Astrocyte (in vitro differentiated cells and primary cell): ENCODE results near the gene ZNF516.

Experiments
- CTCF ChIP-seq: IDR thresholded peaks from 2 replicates; pipeline ENCODE4 v1.5.1; 2011; ENCODE audit warnings: low read depth, mild to moderate bottlenecking, inconsistent platforms, low read length, moderate library complexity; ENCODE audit not compliant: insufficient read depth
- EZH2 ChIP-seq: IDR thresholded peaks from 2 replicates; pipeline ENCODE4 v1.6.1; 2012; ENCODE audit warnings: mild to moderate bottlenecking, low read length, inconsistent platforms; ENCODE audit not compliant: insufficient read depth

GRCh38 chr18:76433788-76434187 is 61.3 kb downstream of the ZNF516 start:
- TF ChIP-seq CTCF, result no peak
- TF ChIP-seq EZH2, result no peak
